NB4 (cell line): ENCODE data around the gene EGFLAM.

Experiments used
- POLR2A ChIP-seq: IDR thresholded peaks from 2 replicates; pipeline ENCODE4 v1.6.1; 2011; ENCODE audit warnings: mild to moderate bottlenecking; ENCODE audit not compliant: insufficient read length; ENCODE audit errors: extremely low read depth
- TF ChIP-seq, protein P1 (sequence below): IDR thresholded peaks from one replicate; pipeline ENCODE4 v1.5.1; 2012; ENCODE audit warnings: low read depth, low read length

DNA sequence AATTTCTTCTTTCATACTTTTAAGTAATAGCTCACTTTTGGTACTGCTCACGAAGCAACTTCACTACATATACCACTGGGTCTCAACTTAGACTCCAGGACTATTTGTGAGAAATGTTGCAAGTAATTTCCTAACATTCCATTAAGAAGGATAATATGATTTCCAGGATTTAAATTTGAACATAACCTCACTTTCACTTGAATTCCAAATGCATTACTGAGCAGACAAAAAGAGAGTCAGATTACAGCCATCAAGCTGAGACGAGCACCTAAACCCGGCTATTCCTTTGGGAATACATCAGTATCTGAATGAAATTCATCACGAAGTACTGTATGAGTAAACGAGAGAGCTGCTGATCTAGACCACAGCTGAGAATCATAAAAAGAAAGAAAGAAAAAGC lies 250.8 kb downstream of the EGFLAM start:
- no peak for TF ChIP-seq POLR2A
- TF ChIP-seq, protein P1, sequence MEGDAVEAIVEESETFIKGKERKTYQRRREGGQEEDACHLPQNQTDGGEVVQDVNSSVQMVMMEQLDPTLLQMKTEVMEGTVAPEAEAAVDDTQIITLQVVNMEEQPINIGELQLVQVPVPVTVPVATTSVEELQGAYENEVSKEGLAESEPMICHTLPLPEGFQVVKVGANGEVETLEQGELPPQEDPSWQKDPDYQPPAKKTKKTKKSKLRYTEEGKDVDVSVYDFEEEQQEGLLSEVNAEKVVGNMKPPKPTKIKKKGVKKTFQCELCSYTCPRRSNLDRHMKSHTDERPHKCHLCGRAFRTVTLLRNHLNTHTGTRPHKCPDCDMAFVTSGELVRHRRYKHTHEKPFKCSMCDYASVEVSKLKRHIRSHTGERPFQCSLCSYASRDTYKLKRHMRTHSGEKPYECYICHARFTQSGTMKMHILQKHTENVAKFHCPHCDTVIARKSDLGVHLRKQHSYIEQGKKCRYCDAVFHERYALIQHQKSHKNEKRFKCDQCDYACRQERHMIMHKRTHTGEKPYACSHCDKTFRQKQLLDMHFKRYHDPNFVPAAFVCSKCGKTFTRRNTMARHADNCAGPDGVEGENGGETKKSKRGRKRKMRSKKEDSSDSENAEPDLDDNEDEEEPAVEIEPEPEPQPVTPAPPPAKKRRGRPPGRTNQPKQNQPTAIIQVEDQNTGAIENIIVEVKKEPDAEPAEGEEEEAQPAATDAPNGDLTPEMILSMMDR, result no peak
